Middle frontal gyrus (tissue), 1 donor: ENCODE data around the gene OBSCN.

Experiments used
- DNase-seq: peaks from one replicate; pipeline ENCODE4 v3.0.0-alpha.2; 2015; ENCODE audit warnings: low spot score; ENCODE audit errors: extremely low spot score

OBSCN gene

GRCh38 chr1:228428412-228428811 lies 220.6 kb downstream of the OBSCN start:
- DNase-seq: no peak
